GM19023 (cell line): ENCODE data around the gene WASF2.
"Not testable (repeated sequence)": the region's sequence is repeated elsewhere in the genome, so short reads cannot be mapped to it uniquely, and the experiment has no call there.

ENCODE experiments used
- ATAC-seq: cut with Tn5 transposase; IDR thresholded peaks from one replicate; pipeline ENCODE4 v1.9.1; 2021; ENCODE audit warnings: mild to moderate bottlenecking, moderate library complexity; ENCODE audit not compliant: unreplicated experiment

Gene WASF2

GRCh38 chr1:27427329-27427728 lies 62.6 kb downstream of the WASF2 start:
- no peak for ATAC-seq

GRCh38 chr1:27423709-27424108 lies 66.3 kb downstream of the WASF2 start:
- ATAC-seq = no peak

- no peak for ATAC-seq
These were observed 71.4 kb downstream of the WASF2 start for GRCh38 chr1:27418326-27419185.

GRCh38 chr1:27417713-27418112 lies 72.3 kb downstream of the WASF2 start:
- no peak for ATAC-seq

- ATAC-seq = no peak
These were observed 73.4 kb downstream of the WASF2 start for GRCh38 chr1:27416387-27417111.

GRCh38 chr1:27414091-27414490 lies 75.9 kb downstream of the WASF2 start:
- ATAC-seq = no peak

GRCh38 chr1:27413004-27413403 lies 77.0 kb downstream of the WASF2 start:
- ATAC-seq = no peak

- ATAC-seq = no peak
These were observed 77.5 kb downstream of the WASF2 start for GRCh38 chr1:27412502-27412901.

GRCh38 chr1:27410709-27411108 lies 79.3 kb downstream of the WASF2 start:
- ATAC-seq = no peak

GRCh38 chr1:27409669-27410068 lies 80.3 kb downstream of the WASF2 start:
- no peak for ATAC-seq

- ATAC-seq = no peak
These were observed 81.8 kb downstream of the WASF2 start for GRCh38 chr1:27408151-27408550.

GRCh38 chr1:27406791-27407190 lies 83.2 kb downstream of the WASF2 start:
- not testable (repeated sequence) for ATAC-seq

GRCh38 chr1:27406362-27406680 lies 83.6 kb downstream of the WASF2 start:
- no peak for ATAC-seq

- not testable (repeated sequence) for ATAC-seq
These were observed 84.2 kb downstream of the WASF2 start for GRCh38 chr1:27405598-27406361.

- ATAC-seq = no peak
These were observed 84.9 kb downstream of the WASF2 start for GRCh38 chr1:27405074-27405473.

GRCh38 chr1:27403931-27404330 lies 86.0 kb downstream of the WASF2 start:
- no peak for ATAC-seq

- no peak for ATAC-seq
These were observed 86.8 kb downstream of the WASF2 start for GRCh38 chr1:27403065-27403726.

- no peak for ATAC-seq
These were observed 87.6 kb downstream of the WASF2 start for GRCh38 chr1:27402349-27402754.

GRCh38 chr1:27400963-27401341 lies 89.0 kb downstream of the WASF2 start:
- ATAC-seq = no peak

GRCh38 chr1:27400082-27400962 lies 89.6 kb downstream of the WASF2 start:
- ATAC-seq = no peak
